OCI-LY7 (cell line): Measurements from ENCODE around the gene E2F8. TPM values are rescaled to one million over a fixed set of nuclear protein-coding genes. Genes with fewer than 3 reads are reported as not detected.

Source experiments
- BruUV-seq: library from RNA; stranded (reverse); fragments of 400-500 nt; replicated peaks from 2 replicates; lab custom pipeline; 2021; lab: Mats Ljungman, UMichigan
- CTCF ChIA-PET: fragments of 300-600 bp; sonication (Branson Sonifier 250); formaldehyde crosslinking; loops from one replicate; lab custom pipeline; 2022; ENCODE audit warnings: antibody characterized with exemption; ENCODE audit not compliant: unreplicated experiment; lab: Charles Lee
- POLR2A ChIA-PET: fragments of 300-600 bp; sonication (Branson Sonifier 250); formaldehyde crosslinking; loops from one replicate; lab custom pipeline; 2022; ENCODE audit warnings: antibody characterized with exemption; lab: Charles Lee
- DNase-seq: peaks from one replicate; pipeline ENCODE4 v3.0.0-alpha.2; 2015; ENCODE audit warnings: low spot score
- H2AFZ ChIP-seq: fragments of 200-600 bp; sonication (generic), shearing (Covaris generic); 2 replicates; pipeline ENCODE4 v1.6.1; 2014; ENCODE audit warnings: mild to moderate bottlenecking, antibody characterized with exemption, low read length, moderate library complexity
- H3K27ac ChIP-seq: fragments of 200-600 bp; sonication (generic); 2 replicates; pipeline ENCODE4 v1.5.1; 2014; ENCODE audit warnings: mixed run types, low read depth, mild to moderate bottlenecking, moderate library complexity, low read length, inconsistent platforms; ENCODE audit not compliant: poor library complexity, severe bottlenecking
- H3K36me3 ChIP-seq: fragments of 200-600 bp; sonication (generic); 2 replicates; pipeline ENCODE4 v1.6.1; 2014; ENCODE audit warnings: mild to moderate bottlenecking, antibody characterized with exemption, low read length, moderate library complexity, mixed read lengths; ENCODE audit not compliant: insufficient read depth
- H3K4me1 ChIP-seq: fragments of 200-600 bp; sonication (generic); 2 replicates; pipeline ENCODE4 v1.5.1; 2014; ENCODE audit warnings: mild to moderate bottlenecking, low read length; ENCODE audit not compliant: insufficient read depth, poor library complexity, severe bottlenecking
- H3K4me2 ChIP-seq: fragments of 200-600 bp; sonication (generic); 2 replicates; pipeline ENCODE4 v1.6.1; 2014; ENCODE audit warnings: mild to moderate bottlenecking, low read length
- H3K4me3 ChIP-seq: fragments of 200-600 bp; sonication (generic); 2 replicates; pipeline ENCODE4 v1.5.1; 2014; ENCODE audit warnings: mild to moderate bottlenecking, low read depth, low read length; ENCODE audit not compliant: poor library complexity, severe bottlenecking
- H3K79me2 ChIP-seq: fragments of 200-600 bp; sonication (generic); 2 replicates; pipeline ENCODE4 v1.6.1; 2016; ENCODE audit warnings: low read depth, mild to moderate bottlenecking, low read length, moderate library complexity, mixed read lengths; ENCODE audit not compliant: insufficient read depth
- H3K9me2 ChIP-seq: fragments of 200-600 bp; sonication (generic); 2 replicates; pipeline ENCODE4 v1.6.1; 2016; ENCODE audit warnings: mild to moderate bottlenecking, low read length, mixed read lengths; ENCODE audit not compliant: insufficient read depth
- H3K9me3 ChIP-seq: fragments of 200-600 bp; sonication (generic); 2 replicates; pipeline ENCODE4 v1.6.1; 2014; ENCODE audit warnings: mild to moderate bottlenecking, mixed run types, low read length, mixed read lengths
- H4K20me1 ChIP-seq: fragments of 200-600 bp; sonication (generic); 2 replicates; pipeline ENCODE4 v1.6.1; 2014; ENCODE audit warnings: mild to moderate bottlenecking, antibody characterized with exemption, low read length, moderate library complexity, mixed read lengths; ENCODE audit not compliant: insufficient read depth
- CTCF ChIP-seq: fragments of 200-600 bp; sonication (generic); conservative IDR thresholded peaks from 2 replicates; pipeline ENCODE4 v1.5.1; 2014; ENCODE audit warnings: mild to moderate bottlenecking, antibody characterized with exemption, low read length, moderate library complexity, mixed read lengths
- EZH2phosphoT487 ChIP-seq: fragments of 200-600 bp; sonication (generic); IDR thresholded peaks from 2 replicates; pipeline ENCODE4 v1.6.1; 2018; ENCODE audit warnings: low read depth, borderline replicate concordance, mild to moderate bottlenecking, mixed run types, antibody characterized with exemption, low read length, moderate library complexity, mixed read lengths
- intact Hi-C: fragments of 100-400 bp; cut with micrococcal nuclease; formaldehyde crosslinking; loops from one replicate; pipeline ENCODE4 v1.10.0; 2022; ENCODE audit not compliant: unreplicated experiment
- total RNA-seq, 2 experiments: library from RNA; depleted of rRNA in 1 of 2; stranded (reverse); fragments of >200 nt in 1 of 2; shearing (Covaris generic) in 1 of 2; gene quantifications; 2 replicates each; pipeline ENCODE4 v1.2.3, GENCODE V29; 2014 to 2022

E2F8 gene
- total RNA-seq, 2 experiments from 2014 or later: 29.3 to 55.7 TPM

DNA sequence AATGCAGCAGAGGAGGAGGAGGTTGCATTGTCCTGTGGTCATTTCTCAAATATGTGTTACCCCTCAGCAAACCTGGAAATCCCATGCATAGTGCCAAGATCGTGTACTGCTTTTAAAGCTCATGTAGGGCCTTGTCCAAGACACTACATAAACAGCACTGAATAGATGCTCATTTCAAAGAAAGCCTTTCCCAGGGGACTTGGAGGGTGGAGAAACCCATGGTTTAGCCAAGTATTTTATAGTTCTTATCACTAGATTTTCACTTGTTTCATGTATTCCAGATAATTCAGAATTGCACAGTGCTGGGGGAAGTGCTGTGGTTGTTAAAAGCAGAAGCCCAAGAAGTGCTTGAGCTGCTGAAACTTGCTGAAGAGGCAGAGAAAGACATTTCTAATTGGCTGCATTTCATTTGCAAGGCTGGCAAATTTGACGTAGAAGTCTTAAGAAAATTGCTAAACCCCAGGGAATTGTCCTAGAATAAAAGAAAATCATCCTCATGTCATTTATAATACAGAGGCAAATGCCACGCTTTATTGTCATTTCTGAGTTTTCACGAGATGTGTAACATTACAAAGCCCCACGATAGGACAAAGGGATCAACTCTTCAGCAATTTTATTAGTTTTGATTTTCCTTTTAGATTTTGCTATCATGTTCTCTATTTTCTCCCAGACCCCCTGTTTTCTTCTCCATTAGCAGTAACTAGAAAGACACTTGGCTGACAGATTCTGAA is 59.0 kb downstream of the E2F8 start:
- Histone ChIP-seq H3K9me2 (no peaks in the 10 kb centered on the region), H3K9me3 (no peaks in the 10 kb centered on the region), H3K4me1 (no peaks in the 10 kb centered on the region), H3K27ac (no peak overlapping the region), H3K36me3 (peaks cover 8% of the 10 kb centered on the region), H3K79me2 (no peaks in the 10 kb centered on the region), H4K20me1 (no peaks in the 10 kb centered on the region), H3K4me3 (no peak overlapping the region), H2AFZ (no peak overlapping the region), H3K4me2 (no peak overlapping the region)
- CTCF ChIA-PET: no interaction called here
- POLR2A ChIA-PET: interaction anchor here (1.2 kb wide), 1 partner anchor 52 kb away, joined by 3 read pairs; no protein-coding TSS in a partner anchor
- DNase-seq: no peak
- intact Hi-C loops: no loop called here
- BruUV-seq: no TSS peak
- TF ChIP-seq CTCF (no peak), EZH2phosphoT487 (no peak)

DNA sequence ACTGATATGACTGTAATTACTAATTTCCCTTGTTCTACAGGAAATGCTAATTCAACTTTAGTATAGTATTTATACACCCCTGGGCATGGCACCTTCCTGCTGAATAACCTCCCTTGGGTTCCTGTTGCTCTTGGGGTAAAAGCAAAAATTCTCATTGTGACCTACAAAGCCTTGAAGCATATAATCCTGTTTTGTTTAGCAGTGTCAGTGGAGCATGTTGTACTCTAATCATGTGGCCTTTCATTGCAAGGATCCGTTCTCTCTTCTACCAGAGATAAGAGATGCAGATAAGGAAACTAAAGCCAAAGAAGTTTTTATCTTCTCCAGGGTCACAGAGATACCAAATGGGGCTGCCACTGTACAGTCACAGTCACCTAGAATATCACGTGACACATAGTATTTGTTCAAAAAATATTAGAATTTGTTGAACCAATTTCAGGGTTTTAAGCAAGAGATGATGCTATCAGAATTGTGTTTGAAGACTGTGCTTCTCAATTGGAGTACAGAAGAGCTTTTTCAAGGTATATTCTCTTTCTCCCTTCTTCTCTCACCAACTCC is 64.0 kb downstream of the E2F8 start:
- no peaks in the 10 kb centered on the region for H4K20me1 ChIP-seq
- no peaks in the 10 kb centered on the region for H3K9me2 ChIP-seq
- intact Hi-C loops: no loop called here
- no peaks in the 10 kb centered on the region for H3K79me2 ChIP-seq
- H3K4me1 ChIP-seq: no peaks in the 10 kb centered on the region
- no peaks in the 10 kb centered on the region for H3K9me3 ChIP-seq
- ChIA-PET CTCF (no interaction called here), POLR2A (no interaction called here)
- no peak for TF ChIP-seq CTCF
- no peak for TF ChIP-seq EZH2phosphoT487
- no peak overlapping the region for H3K4me3 ChIP-seq
- H3K4me2 ChIP-seq: no peak overlapping the region
- H3K27ac ChIP-seq: no peak overlapping the region
- BruUV-seq: no TSS peak
- H2AFZ ChIP-seq: no peak overlapping the region
- DNase-seq: no peak
- peaks cover 48% of the 10 kb centered on the region for H3K36me3 ChIP-seq

Other genes with a start within 250 kb of the E2F8 start
- gene MRGPRX2, start 180.2 kb downstream of the E2F8 start, total RNA-seq (2014; rRNA removed; shearing (Covaris generic)): not detected in 2 replicates
- not detected in 2 replicates for gene MRGPRX2, start 180.2 kb downstream of the E2F8 start, total RNA-seq (2022)
- 23.3 and 25.0 TPM in 2 replicates for gene ZDHHC13, start 123.8 kb downstream of the E2F8 start, total RNA-seq (2014; rRNA removed; shearing (Covaris generic))
- 26.1 and 28.1 TPM in 2 replicates for gene ZDHHC13, start 123.8 kb downstream of the E2F8 start, total RNA-seq (2022)
- not detected in 2 replicates for gene CSRP3, start 39.0 kb downstream of the E2F8 start, total RNA-seq (2014; rRNA removed; shearing (Covaris generic))
- not detected in 2 replicates for gene CSRP3, start 39.0 kb downstream of the E2F8 start, total RNA-seq (2022)